OCI-LY3 (cell line): ENCODE results near the gene BIN2.

Experiments used
- CTCF ChIP-seq: fragments of 200-600, 300-600 bp; sonication (generic); IDR thresholded peaks from 2 replicates; pipeline ENCODE4 v1.5.1; 2014; ENCODE audit warnings: antibody characterized with exemption, low read length, low read depth
- EZH2phosphoT487 ChIP-seq: fragments of 200-600 bp; shearing (Covaris generic); IDR thresholded peaks from 2 replicates; pipeline ENCODE4 v1.6.1; 2018; ENCODE audit warnings: antibody characterized with exemption, mixed run types, low read depth

GRCh38 chr12:51345681-51346080 lies 21.7 kb upstream of the BIN2 start:
- TF ChIP-seq CTCF (no peak), EZH2phosphoT487 (no peak)
